ENCODE data around the gene GPC1. TPM values are rescaled to one million over a fixed set of nuclear protein-coding genes. Genes with fewer than 3 reads are reported as not detected.

The GPC1 gene
- total and polyA plus RNA-seq, 5 donors from 2014 or later = 0.06 to 0.91 (median 0.39) TPM

DNA sequence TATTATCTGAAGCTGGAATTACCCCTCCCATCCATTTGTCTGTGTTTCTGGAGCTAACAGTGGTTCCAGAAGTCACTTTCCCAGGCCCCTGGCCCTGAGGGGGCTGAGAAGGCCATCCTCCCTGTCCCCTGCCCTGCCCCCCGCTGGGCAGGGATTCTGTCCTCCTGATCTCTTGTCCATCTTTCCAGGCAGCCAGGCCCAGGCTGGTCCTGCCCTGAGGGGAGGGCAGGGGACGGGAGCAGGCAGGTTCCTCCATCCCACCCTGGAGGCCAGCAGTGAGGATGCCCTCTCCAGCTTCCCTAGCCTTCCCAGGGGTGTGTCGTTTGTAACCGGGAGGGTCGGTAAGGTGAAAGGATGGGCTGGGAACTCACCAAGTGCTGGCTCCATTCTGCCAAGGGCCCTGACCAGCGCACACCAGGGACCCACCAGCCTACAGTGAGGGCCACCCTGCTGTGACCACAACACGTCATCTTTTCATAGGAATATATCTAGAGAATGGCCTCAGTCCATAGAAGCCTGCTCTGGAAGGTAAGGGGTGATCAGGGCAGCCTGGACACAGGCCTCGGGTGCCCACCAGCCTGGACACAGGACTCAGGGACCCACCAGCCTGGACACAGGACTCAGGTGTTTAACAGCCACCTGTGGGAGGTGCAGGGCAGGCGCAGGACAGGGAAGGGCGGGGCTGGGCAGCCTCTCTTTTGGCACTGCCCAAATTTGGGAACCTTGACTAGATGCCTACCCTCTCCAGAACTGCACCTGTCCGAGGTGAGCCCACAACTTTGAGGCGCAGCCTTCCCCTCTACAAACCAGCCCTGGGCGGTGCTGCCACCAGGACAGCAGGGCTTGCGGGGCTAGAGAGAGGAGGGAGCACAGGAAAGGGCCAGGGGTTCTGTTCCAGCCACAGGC, 35.8 kb upstream of the GPC1 start:
- DNase-seq = no peak
- peaks cover 0 to 6% (median 4%) of the 10 kb centered on the region in 4 donors for H3K4me1 Mint-ChIP-seq

DNA sequence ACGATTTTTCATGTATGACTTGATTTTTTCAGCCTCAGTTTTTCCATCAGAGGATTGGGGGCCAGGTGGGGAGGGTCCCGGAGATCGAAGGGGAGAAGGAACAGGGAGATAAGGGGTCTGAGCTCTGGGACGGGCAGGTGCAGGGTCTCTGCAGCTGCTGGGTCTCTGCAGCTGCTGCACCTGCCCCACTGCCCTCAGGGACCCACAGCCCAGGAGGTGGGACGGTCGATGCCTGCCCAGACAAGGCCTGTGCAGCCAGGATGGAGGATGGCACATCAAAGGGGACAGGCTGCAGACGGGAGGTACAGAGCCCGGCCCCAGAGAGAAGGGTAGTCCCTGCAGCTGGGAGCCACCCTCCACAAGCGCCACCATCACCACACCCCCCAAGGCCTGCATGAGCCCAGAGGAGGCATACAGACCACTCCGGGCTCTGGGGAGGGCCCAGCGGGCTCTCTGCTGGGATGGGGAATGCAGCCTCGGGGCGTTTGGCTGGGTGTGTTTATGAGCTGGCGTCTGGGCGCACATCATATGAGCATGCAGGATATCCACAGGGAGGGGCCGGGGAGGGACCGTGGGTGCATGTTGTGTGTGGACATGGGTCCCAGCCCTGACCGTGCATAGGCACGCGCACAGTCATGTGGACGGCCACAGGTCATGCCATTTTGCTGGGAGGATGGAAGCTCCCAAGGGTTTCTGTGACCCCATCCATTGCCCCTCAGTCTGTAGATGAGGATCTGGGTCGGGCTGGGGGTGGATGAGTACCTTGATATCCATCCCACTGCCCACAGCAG, 34.9 kb upstream of the GPC1 start:
- Mint-ChIP-seq H3K4me3 (no peak overlapping the region), H3K4me1 (peaks cover 0 to 6% (median 4%) of the 10 kb centered on the region in 4 donors), H3K9me3 (no peaks in the 10 kb centered on the region), H3K27me3 (peaks cover 13% of the 10 kb centered on the region), H3K27ac (no peak overlapping the region), H3K36me3 (no peaks in the 10 kb centered on the region)
- Histone ChIP-seq H3K36me3 (ENCODE audit: control insufficient read depth, insufficient read depth, low read length) (no peaks in the 10 kb centered on the region), H3K27me3 (ENCODE audit: control insufficient read depth, insufficient read depth, low read length) (no peaks in the 10 kb centered on the region), H3K4me3 (ENCODE audit: low read depth, low read length) (no peak overlapping the region), H3K4me1 (ENCODE audit: control insufficient read depth, insufficient read depth, low read length, poor library complexity, severe bottlenecking) (peaks cover 4% of the 10 kb centered on the region), H3K9me3 (ENCODE audit: control insufficient read depth in 2 of 2, low read length in 2 of 2) (no peaks in the 10 kb centered on the region), H3K27ac (ENCODE audit: insufficient read depth, low read length, poor library complexity, severe bottlenecking) (no peak overlapping the region)
- ATAC-seq (ENCODE audit: low read depth in 2 of 2) (no peak), DNase-seq (no peak)

More for the DNA sequence above, 35.8 kb upstream of the GPC1 start:
- H3K27me3 Mint-ChIP-seq = peaks cover 13% of the 10 kb centered on the region
- no peak for ATAC-seq (ENCODE audit: low read depth in 2 of 2)
- no peaks in the 10 kb centered on the region for H3K36me3 Mint-ChIP-seq
- H3K36me3 ChIP-seq (ENCODE audit: control insufficient read depth, insufficient read depth, low read length) = no peaks in the 10 kb centered on the region
- H3K4me1 ChIP-seq (ENCODE audit: control insufficient read depth, insufficient read depth, low read length, poor library complexity, severe bottlenecking) = peaks cover 4% of the 10 kb centered on the region
- H3K4me3 Mint-ChIP-seq = no peak overlapping the region
- no peak overlapping the region for H3K27ac ChIP-seq (ENCODE audit: insufficient read depth, low read length, poor library complexity, severe bottlenecking)
- H3K27me3 ChIP-seq (ENCODE audit: control insufficient read depth, insufficient read depth, low read length) = no peaks in the 10 kb centered on the region
- no peak overlapping the region for H3K27ac Mint-ChIP-seq
- no peak overlapping the region for H3K4me3 ChIP-seq (ENCODE audit: low read depth, low read length)
- no peaks in the 10 kb centered on the region for H3K9me3 Mint-ChIP-seq
- no peaks in the 10 kb centered on the region for H3K9me3 ChIP-seq (ENCODE audit: control insufficient read depth in 2 of 2, low read length in 2 of 2)

DNA sequence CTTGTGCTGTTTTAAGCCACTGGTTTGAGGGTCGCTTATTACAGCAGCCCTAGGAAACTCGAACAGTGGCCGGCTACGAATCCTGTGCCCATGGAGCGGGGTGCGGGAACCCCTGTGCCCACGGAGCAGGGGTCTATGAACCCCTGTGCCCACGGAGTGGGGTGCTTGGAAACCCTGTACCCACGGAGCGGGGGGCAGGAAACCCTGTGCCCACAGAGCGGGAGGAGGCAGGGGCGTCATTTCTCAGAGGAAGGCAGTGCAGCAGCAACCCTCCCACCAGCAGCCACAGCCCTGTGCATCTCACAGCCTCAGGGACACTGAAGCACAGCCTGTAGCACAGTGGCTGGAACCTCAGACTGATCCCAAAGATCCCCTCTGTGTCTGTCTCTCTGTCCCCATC, 34.2 kb upstream of the GPC1 start:
- no peak overlapping the region for H3K4me3 ChIP-seq (ENCODE audit: low read depth, low read length)
- Mint-ChIP-seq H3K9me3 (no peaks in the 10 kb centered on the region), H3K27me3 (peaks cover 13% of the 10 kb centered on the region), H3K27ac (no peak overlapping the region), H3K4me3 (no peak overlapping the region), H3K4me1 (peaks cover 0 to 6% (median 4%) of the 10 kb centered on the region in 4 donors), H3K36me3 (no peaks in the 10 kb centered on the region)
- DNase-seq (no peak), ATAC-seq (ENCODE audit: low read depth in 2 of 2) (no peak)
- no peaks in the 10 kb centered on the region for H3K9me3 ChIP-seq (ENCODE audit: control insufficient read depth in 2 of 2, low read length in 2 of 2)
- H3K27me3 ChIP-seq (ENCODE audit: control insufficient read depth, insufficient read depth, low read length) = no peaks in the 10 kb centered on the region
- H3K4me1 ChIP-seq (ENCODE audit: control insufficient read depth, insufficient read depth, low read length, poor library complexity, severe bottlenecking) = peaks cover 4% of the 10 kb centered on the region
- H3K36me3 ChIP-seq (ENCODE audit: control insufficient read depth, insufficient read depth, low read length) = no peaks in the 10 kb centered on the region
- H3K27ac ChIP-seq (ENCODE audit: insufficient read depth, low read length, poor library complexity, severe bottlenecking) = no peak overlapping the region

DNA sequence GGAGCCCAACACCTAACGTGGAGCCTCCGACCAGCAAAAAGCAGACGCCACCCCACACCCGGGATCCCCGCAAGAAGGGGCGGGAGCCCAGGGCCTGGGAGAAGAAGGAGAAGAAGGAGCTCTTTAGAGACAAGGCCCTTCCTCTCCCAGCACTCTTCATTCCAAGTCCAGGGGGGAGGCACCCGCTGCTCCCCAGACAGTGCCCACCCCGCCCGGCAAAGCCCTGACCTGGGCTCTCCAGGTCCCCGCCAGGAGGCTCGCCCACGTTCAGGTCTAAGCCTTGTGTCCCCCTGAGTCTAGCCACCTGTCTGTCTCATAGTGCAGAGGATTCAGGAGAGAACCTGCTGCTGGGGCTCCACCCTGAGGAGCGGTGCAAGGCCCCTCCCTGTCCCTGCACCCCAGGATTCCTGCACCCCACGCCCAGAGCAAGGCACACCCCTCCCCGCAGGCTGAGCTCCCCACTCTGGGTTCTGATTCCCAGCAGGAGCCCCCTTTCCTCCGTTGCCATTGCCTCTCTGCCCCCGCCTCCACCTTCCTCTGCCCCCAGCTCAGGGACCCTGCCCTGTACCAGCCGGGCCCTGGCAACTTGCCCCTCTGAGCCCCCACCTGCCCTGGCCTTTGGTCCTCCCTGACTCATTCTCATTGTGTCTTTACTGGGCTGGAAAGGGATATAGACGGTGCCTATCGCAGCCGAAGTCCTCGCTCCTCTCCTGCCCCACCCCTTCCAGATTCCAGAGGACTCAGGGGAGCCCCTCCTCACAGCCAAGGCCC, 33.5 kb upstream of the GPC1 start:
- Histone ChIP-seq H3K9me3 (ENCODE audit: control insufficient read depth in 2 of 2, low read length in 2 of 2) (no peaks in the 10 kb centered on the region), H3K27me3 (ENCODE audit: control insufficient read depth, insufficient read depth, low read length) (no peaks in the 10 kb centered on the region), H3K36me3 (ENCODE audit: control insufficient read depth, insufficient read depth, low read length) (no peaks in the 10 kb centered on the region), H3K4me1 (ENCODE audit: control insufficient read depth, insufficient read depth, low read length, poor library complexity, severe bottlenecking) (peaks cover 4% of the 10 kb centered on the region), H3K4me3 (ENCODE audit: low read depth, low read length) (no peak overlapping the region), H3K27ac (ENCODE audit: insufficient read depth, low read length, poor library complexity, severe bottlenecking) (no peak overlapping the region)
- Mint-ChIP-seq H3K4me3 (no peak overlapping the region), H3K27ac (no peak overlapping the region), H3K36me3 (no peaks in the 10 kb centered on the region), H3K27me3 (peaks cover 13% of the 10 kb centered on the region), H3K9me3 (no peaks in the 10 kb centered on the region), H3K4me1 (peaks cover 0 to 6% (median 4%) of the 10 kb centered on the region in 4 donors)
- DNase-seq (no peak), ATAC-seq (ENCODE audit: low read depth in 2 of 2) (no peak)

DNA sequence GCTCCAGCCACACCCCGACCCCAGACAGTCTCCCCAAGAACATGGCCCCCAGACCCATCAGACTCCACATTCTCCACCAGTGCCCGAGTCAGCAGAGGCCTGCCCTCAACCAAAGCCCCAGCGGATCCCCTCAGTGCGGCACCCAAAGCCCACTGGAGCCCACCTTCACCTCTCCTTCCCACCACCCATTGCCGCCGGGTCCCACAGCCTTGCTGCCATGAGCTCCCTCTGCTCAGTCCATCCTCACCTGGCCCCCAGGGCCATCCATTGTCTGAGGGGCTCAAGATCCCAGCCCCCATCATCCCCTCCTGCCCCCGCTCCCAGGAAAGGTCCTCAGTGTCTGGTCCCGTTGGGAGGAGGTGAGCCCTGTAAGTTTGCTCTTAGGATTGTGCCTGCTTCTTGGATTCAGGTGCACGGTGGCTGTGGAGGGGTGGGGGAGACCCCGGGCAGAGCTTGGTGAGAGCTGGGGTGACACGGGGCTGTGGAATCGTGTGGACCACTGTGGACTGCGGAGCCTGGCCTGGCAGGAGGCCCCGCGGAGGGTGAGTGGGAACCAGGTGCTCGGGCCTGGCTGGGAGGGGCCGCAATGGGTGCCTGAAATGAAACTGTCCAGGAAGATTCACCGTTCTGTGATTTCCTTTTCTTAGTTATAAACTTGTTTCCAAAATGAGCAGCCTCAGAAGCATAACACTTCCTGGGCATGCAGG, 32.7 kb upstream of the GPC1 start:
- Histone ChIP-seq H3K4me1 (ENCODE audit: control insufficient read depth, insufficient read depth, low read length, poor library complexity, severe bottlenecking) (peaks cover 4% of the 10 kb centered on the region), H3K27me3 (ENCODE audit: control insufficient read depth, insufficient read depth, low read length) (no peaks in the 10 kb centered on the region), H3K9me3 (ENCODE audit: control insufficient read depth in 2 of 2, low read length in 2 of 2) (no peaks in the 10 kb centered on the region), H3K27ac (ENCODE audit: insufficient read depth, low read length, poor library complexity, severe bottlenecking) (no peak overlapping the region), H3K36me3 (ENCODE audit: control insufficient read depth, insufficient read depth, low read length) (no peaks in the 10 kb centered on the region), H3K4me3 (ENCODE audit: low read depth, low read length) (no peak overlapping the region)
- peak overlapping the region in 2 of 3 donors; percentile 74 to 77 for H3K27ac Mint-ChIP-seq
- peak overlapping the region in 1 of 4 donors; percentile 10 for H3K4me3 Mint-ChIP-seq
- H3K9me3 Mint-ChIP-seq = no peaks in the 10 kb centered on the region
- H3K36me3 Mint-ChIP-seq = no peaks in the 10 kb centered on the region
- ATAC-seq (ENCODE audit: low read depth in 2 of 2) = no peak
- peaks cover 0 to 6% (median 4%) of the 10 kb centered on the region in 4 donors for H3K4me1 Mint-ChIP-seq
- DNase-seq = no peak
- H3K27me3 Mint-ChIP-seq = peaks cover 13% of the 10 kb centered on the region

DNA sequence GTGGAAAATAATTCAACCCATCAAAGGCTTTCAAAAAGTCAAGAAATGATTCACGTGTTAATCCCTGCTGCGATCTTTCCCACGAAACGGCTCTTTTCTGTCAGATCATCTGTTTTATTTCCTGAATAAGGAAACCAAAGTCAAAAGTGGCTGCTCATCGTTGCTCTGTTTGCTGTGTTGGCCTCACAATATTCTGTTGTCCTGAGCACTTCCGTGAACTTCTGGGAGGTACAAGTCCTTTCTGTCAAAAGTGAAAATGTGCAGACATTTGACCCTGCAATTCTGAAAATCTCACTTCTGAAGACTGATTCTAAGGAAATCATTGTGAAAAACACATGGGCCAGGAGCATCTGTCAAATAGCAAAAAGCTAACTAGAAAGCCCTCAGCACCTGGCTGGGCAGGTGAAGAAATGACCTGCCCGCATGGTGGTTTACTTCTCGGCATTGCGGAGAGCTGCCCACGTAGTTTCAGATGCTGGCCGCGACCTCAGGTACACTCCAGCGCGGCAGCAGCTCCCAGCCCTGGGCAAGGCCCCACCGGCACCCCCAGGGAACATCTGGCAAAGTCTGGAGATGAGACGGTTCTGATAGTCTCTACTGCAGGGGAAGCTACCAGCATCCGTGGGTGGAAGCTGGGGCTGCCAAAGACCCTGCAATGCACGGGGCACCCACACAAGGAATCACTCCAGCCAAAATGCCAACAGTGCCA, 31.9 kb upstream of the GPC1 start:
- no peaks in the 10 kb centered on the region for H3K36me3 ChIP-seq (ENCODE audit: control insufficient read depth, insufficient read depth, low read length)
- H3K27me3 ChIP-seq (ENCODE audit: control insufficient read depth, insufficient read depth, low read length) = no peaks in the 10 kb centered on the region
- Mint-ChIP-seq H3K27me3 (peaks cover 18% of the 10 kb centered on the region), H3K4me1 (peaks cover 0 to 6% (median 4%) of the 10 kb centered on the region in 4 donors), H3K9me3 (no peaks in the 10 kb centered on the region), H3K36me3 (no peaks in the 10 kb centered on the region), H3K4me3 (peak overlapping the region in 1 of 4 donors; percentile 10), H3K27ac (peak overlapping the region in 2 of 3 donors; percentile 74 to 77)
- peak in 1 of 3 donors; percentile 55 for DNase-seq
- peak overlapping the region; percentile 37 for H3K4me3 ChIP-seq (ENCODE audit: low read depth, low read length)
- peak in 1 of 2 donors; percentile 37 for ATAC-seq (ENCODE audit: low read depth in 2 of 2)
- peaks cover 4% of the 10 kb centered on the region for H3K4me1 ChIP-seq (ENCODE audit: control insufficient read depth, insufficient read depth, low read length, poor library complexity, severe bottlenecking)
- H3K27ac ChIP-seq (ENCODE audit: insufficient read depth, low read length, poor library complexity, severe bottlenecking) = no peak overlapping the region
- no peaks in the 10 kb centered on the region for H3K9me3 ChIP-seq (ENCODE audit: control insufficient read depth in 2 of 2, low read length in 2 of 2)

Data from CD4-positive, CD25-positive, alpha-beta regulatory T cell (primary cell).